COLO829 (cell line): ENCODE results near the gene SNAPIN.
A peak's percentile ranks its signal among the peaks of the same experiment; 100 is the strongest.
"Not testable (repeated sequence)": the region's sequence is repeated elsewhere in the genome, so short reads cannot be mapped to it uniquely, and the experiment has no call there.

ENCODE experiments used
- DNase-seq: peaks from one replicate; pipeline ENCODE4 v3.0.0; 2012; ENCODE audit warnings: low spot score

Gene SNAPIN

DNA sequence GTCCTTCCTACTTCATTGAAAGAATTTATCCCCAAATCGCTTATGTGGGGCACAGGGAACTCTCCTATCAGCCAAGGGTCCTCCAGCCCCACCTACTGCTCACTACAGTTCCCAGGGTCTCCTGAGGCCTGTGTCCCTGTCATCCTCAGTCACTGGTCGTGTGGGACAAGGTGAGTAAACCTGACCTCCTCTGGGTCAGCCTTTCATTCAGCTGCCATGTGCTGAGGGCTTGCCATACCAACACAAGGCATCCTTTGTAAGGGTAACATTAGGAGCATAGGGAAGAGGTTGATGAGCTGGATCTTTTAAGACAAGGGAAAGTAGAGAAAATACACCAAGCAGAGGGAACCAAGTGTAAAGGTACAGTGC, 11.2 kb upstream of the SNAPIN start:
- DNase-seq = peak; percentile 72

DNA sequence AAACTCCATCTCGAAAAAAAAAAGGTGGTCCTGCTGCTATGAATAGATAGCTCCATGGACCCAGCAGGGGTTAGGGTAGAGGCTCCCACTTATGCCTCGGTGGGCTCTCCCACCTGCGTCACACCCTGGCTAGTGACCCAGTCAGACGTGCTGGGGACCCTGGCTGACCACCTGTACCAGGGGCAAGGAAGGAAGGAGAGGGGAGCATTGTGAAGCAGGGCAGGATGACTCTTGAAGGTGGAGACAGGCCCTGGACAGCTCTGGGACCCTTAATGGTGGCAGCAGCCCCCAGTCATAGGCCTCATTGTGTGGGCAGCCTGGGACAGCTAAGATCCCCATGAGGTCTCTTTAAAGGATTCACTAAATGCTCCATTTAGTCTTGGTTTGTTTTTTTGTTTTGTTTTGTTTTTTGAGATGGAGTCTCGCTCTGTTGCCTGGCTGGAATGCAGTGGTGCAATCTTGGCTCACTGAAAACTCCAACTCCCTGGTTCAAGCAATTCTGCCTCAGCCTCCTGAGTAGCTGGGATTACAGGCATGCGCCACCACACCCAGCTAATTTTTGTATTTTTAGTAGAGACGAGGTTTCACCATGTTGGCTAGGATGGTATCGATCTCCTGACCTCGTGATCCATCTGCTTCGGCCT, 10.4 kb upstream of the SNAPIN start:
- DNase-seq = no peak

DNA sequence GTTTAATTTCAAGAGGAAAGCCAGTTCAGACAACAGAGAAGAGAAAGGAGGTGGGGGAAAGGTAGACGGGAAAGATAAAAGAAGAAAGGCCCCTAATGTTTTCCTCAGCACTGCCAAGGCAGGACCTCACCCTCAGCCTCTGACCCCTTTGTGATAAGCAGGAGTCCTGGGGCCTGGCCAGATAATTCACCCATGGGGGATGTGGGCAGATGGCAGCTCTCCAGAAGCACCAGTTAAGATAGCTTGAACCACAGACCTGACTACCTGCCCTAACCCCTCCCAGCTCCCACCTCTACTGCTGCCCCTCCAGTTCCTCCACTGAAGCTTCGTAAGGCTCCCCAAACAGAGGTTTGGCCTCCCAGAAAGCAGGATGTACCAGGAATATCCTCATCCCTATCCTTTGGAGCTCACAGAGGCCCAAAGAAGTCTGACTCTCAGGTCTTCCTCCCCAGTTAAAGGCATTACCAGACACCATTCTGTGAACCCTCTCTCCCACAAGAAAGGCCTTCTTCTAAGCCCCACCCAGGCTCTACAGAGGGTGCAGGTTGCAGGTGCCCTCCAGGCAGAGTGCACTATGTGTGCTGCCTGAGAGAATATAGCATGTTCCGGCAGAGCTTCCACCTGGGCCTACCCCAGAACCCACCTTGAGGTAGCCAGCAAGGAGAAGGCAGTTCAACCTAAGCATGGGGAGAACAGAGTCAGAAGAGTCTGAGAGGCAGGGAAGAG, 9.2 kb upstream of the SNAPIN start:
- no peak for DNase-seq

DNA sequence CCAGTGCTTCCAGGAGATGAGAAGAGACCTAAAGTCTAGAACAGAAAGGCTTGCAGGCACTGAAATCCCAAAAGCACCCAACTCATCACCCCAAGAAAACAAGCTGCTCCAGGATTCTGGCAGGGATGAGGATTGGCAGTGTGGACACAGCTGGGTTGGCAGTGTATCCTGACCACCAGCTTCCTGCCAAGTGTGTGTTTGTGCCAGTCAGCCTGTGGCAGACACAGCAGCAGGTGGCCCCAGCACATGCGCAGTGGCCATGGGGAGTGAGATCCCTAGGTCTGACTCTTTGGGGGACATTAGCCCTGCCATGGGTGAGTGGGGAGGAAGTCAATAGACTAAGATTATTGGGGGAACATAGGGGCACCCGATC, 8.7 kb upstream of the SNAPIN start:
- DNase-seq = no peak

DNA sequence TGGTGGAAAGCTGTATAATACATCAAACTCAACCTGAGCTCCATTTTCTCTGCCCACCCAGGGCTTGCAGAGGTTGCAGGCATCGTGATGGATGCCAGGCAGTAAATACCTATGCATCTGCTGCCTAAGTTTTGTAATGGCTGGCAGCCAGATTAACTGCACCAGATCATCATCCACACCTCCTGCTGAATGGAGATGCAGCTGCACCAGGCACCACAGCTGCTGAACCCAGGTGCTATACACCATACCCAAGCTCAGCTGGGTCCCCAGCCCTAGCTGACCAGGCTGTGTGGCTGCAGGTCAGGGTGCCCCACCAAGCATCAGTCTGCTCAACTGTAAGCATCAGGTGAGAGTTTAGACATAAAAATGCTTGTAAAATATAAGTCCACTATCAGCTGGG, 6.7 kb upstream of the SNAPIN start:
- no peak for DNase-seq

DNA sequence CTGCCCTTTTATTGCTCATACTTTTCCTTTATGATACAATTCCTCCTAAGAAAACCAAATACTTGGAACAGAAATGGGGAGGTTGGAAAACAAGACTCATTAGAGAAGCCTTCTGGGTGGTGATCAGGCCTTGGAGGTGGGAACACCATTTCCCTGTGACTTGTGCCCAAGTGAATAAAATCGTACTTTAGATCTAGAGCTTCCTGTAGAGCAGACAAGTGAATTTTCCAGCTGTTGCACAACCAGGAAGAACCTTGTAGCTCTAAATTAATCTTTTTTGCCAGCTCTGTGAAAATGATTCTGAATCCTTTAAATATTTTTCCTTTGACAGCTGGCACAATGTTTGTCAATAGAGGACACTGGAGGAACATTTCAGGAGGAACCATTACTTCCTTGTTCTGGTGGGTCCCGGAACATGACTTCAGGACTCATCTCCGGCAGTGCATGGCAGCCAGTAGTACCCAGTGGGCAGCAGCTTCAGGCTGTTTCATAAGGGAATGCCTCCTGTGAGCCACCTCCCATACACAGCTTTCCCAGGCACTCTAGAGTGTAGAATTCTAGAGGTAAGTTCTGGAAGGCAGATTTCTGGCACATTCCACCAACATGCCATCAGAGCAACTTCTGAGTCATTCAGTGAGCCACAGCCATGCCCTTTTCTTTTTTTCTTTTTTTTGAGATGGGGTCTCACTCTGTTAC, 5.5 kb upstream of the SNAPIN start:
- no peak for DNase-seq

DNA sequence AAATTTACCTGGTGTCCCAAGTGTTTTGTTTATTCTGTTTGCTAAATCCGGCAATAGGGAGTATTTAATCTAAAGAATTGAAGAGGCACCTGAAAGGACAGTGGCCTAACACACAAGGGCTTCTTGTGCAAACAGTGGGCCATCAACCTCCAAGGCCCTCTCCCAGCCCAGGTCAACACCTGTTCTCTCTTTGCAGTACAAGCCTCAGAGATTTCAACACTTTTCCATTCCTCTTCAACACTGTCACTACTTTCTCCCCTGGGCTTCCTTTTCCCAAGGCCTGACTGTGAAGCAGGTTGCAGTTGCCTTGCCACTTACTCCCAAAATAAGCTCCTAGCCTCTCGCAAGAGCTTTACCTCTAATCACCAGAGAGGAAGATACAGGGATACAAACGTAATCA, 3.2 kb upstream of the SNAPIN start:
- no peak for DNase-seq

DNA sequence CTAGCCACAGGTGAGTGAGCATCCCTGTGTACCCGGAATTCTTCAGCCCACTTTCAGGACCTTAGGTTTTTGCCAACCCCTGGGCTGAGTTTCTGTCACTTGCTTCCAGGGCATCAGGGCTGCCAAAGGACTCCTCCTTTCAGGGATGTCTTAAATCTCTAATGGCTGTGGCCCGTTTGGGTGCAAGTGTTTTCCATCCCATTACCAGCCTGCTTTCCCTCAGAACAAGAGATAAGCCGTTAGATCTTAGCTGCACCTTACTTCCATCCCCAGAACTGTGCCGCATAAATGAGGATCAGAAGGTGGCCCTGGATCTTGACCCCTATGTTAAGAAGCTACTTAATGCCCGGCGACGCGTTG, 652 bp downstream of the SNAPIN start:
- DNase-seq = no peak

DNA sequence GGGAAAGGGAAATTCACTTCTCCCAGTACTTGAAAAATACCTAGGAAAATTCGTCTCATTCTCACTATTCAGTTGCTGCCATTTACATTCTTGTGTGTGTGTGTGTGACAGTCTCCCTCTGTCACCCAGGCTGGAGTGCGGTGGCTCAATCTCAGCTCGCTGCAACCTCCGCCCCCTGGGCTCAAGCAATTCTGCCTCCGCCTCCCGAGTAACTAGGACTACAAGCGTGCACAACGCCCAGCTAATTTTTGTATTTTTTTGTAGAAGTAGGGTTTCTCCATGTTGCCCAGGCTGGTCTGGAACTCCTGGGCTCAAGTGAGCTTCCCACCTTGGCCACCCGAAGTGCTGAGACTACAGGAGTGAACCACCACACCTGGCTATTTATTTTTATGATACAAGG, 1.2 kb downstream of the SNAPIN start:
- no peak for DNase-seq

DNA sequence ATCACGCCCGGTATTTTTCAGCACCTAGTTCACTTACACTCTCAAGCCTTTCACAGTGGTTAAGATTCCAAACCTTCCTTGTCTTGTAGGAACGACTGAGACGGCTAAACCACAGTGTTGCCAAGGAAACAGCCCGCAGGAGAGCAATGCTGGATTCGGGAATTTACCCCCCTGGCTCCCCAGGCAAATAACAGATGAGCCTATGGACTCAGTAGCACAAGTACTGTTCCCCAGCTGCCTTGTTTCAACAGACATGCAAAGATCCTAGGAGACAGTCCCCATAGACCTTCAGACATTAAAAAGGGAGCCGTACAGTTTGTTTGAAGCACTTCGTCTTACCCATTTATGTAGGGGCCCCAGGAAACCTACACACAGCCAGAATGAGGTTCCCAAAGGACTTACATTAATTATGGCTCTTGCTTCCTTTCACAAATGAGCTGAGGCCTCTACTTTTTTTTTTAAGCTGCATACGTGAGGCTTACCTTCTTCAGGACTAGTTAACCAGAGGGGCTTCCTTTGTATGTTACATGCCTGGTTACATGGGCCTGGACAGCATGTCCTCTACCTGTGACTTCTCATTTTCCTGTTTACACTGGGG, 2.7 kb downstream of the SNAPIN start:
- no peak for DNase-seq

DNA sequence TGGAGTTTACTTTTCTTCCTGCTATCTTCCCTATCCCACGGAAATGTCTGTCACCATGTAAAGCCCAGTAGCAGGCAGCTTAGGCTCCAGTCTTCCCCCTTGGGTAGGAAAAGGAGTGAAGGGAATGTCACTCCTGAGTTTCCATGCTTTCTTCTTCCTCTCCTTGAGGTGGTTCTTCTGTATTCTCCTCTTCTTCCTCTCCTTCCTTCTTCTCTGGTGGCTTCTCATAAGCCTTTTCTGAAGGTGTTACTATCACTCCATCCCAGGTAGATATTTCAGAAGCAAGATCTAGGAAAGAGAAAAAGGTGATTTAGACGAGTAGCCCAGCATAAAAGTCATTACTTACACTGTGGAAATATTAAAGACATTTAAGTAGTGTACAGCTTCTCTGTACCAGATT, 3.8 kb downstream of the SNAPIN start:
- no peak for DNase-seq

DNA sequence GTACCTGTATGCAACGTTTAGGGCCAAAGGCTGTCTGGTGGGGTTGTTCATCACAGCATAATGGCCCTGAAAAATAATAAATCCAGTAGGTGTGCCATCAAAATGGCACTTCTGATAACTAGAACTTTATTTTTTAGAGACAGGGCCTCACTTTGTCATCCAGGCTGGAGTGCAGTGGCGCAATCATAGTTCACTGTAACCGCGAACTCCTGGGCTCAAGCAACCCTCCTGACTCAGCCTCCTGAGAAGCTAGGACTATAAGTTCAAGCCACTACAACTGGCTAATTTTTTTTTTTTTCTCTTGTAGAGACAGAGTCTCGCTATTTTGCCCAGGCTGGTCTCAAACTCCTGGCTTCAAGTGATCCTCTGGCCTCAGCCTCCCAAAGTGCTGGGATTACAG, 4.7 kb downstream of the SNAPIN start:
- no peak for DNase-seq

DNA sequence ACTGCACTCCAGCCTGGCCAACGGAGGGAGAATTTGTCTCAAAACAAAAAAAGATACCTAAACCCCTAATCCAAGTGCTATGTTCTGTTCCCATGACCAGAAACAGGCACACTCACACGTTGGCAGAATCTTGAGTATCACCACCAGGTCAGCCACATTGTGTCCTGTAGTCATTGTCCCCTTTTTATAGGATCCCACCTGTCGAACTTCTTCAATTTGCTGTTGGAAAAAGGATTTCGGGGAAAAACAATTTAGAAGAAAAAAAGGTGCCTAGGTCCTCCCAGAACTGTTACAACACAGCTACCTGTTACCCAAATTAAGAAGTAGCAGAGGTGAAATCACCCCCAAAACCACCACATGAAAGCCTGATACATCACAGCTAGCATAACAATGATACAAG, 8.9 kb downstream of the SNAPIN start:
- no peak for DNase-seq

DNA sequence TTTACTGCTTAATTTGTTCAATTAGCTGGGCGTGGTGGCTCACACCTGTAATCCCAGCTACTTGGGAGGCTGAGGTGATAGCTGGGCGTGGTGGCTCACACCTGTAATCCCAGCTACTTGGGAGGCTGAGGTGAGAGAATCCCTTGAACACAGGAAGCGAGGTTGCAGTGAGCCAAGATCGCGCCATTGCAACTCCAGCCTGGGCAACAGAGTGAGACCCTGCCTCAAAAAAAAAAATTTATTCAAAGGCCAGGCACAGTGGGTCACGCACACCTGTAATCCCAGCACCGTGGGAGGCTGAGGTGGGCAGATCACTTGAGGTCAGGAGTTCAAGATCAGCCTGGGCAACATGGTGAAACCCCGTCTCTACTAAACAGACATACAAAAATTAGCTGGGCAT, 10.2 kb downstream of the SNAPIN start:
- not testable (repeated sequence) for DNase-seq

DNA sequence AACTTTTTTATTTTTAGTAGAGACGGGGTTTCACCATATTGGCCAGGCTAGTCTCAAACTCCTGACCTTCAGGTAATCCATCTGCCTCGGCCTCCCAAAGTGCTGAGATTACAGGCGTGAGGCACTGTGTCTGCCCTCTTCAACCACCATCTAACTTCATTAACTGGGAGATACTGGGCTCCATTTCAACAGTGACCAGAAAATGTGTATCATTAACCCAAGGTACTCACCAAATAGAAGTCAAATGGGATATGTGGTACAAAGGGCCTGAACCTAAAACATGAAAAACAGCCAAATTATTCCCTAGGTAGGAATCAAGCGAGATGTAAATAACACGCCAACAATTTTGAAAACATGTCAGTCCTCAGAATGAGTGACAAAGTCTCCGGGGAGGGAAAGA, 11.1 kb downstream of the SNAPIN start:
- no peak for DNase-seq

DNA sequence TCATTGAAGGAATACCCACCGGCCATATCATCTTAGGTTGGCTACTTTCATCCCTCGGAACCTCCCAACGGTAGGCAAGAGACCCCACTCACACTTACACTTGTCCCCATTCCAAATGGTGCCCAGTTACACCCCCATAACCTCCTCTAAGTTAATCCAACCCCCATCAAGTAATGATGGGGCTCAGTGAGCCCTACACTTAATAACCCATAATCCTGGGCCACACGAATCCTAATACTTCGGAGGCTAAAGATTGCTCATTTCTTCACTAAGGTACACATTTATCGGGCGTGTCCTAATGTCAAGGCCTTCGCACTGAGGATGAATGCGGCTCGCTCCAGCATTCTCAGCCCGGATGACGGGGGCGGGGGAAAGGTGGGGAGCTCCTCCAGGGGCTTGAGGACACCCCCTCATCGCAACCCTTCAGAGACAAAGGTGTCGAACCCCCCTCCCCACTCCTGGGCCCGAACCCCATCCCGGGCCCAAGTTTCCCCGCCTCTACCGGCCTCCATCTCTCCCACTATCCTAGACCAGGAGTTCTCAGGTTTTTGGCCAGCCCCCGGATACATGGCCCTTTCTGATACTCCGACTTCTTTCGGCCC, 11.9 kb downstream of the SNAPIN start:
- DNase-seq = no peak

DNA sequence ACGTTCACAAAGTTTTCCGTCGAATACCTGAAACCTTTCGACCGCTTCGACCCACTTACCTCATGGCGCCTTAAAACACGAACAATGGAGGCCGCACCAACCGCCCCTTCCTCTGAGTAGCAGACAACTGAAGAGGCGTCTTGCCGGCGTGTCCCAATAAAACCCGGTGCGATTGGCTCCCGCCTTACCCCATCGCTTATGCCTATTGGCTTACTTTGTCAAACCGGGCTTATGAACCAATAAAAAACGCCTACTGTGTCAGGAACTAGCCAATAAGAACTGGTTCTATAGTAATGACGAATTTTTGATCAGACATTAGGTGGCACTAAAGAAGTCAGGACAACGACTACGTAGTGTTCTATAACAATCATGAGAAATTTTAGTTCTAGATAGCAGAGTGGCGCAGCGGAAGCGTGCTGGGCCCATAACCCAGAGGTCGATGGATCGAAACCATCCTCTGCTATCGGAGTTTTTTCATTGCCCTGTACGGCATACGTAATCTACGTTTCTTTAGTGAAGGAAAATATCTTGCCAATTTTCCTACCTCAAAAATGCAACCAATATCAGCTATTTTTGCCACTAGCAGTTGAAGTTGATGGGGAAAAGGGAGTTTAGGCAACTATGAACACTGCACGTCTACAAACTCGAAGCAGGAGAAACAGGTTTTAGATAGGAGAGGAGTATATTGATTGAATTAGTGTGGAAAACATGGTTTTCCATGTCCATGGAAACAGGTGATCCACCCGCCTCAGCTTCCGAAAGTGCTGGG, 12.5 kb downstream of the SNAPIN start, which contains the start of gene ILF2:
TSS of gene ILF2 (minus strand) at position 135 of the 769 bp plus-strand sequence. CDS start at position 64, 71 bp downstream.
- DNase-seq = peak; percentile 100

DNA sequence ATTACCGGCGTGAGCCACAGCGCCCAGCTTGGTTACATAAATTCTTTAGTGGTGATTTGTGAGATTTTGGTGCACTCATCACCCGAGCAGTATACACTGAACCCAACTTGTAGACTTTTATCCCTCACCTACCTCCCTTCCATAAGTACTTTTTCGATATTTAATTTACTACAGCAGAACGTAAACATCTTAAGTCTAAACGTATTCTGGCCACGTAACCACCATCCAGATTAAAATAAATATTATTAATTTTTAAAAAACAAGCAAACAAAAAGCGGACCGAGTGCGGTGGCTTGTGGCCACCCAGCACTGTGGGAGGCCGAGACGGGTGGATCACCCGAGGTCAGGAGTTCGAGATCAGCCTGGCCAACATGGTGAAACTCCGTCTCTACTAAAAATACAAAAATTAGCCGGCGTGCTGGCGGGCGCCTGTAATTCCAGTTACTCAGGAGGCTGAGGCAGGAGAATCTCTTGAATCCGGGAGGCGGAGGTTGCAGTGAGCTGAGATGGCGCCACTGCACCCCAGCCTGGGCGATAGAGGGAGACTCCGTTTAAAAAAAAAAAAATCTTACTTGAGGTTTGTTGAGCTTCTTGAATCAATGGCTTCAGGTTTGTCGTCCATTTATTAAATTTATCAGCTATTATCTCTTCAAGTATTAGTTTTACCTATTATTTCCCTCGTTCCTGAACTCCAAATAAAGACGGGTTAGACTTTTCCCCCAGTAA, 13.3 kb downstream of the SNAPIN start:
- not testable (repeated sequence) for DNase-seq

DNA sequence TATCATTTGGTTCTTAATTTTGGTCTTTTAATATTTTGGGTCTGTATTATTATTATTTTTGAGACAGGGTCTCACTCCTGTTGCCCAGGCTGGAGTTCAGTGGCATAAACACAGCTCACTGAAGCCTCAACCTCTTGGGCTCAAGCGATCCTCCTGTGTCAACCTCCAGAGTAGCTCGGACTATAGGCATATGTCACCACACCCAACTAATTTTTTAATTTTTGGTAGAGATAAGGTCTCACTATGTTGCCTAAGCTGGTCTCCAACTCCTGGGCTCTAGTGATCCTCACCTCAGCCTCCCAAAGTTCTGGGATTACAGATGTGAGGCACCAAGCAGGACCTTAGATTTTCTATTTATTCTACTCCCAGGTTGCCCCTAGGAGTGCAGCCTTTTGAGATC, 15.0 kb downstream of the SNAPIN start:
- no peak for DNase-seq

DNA sequence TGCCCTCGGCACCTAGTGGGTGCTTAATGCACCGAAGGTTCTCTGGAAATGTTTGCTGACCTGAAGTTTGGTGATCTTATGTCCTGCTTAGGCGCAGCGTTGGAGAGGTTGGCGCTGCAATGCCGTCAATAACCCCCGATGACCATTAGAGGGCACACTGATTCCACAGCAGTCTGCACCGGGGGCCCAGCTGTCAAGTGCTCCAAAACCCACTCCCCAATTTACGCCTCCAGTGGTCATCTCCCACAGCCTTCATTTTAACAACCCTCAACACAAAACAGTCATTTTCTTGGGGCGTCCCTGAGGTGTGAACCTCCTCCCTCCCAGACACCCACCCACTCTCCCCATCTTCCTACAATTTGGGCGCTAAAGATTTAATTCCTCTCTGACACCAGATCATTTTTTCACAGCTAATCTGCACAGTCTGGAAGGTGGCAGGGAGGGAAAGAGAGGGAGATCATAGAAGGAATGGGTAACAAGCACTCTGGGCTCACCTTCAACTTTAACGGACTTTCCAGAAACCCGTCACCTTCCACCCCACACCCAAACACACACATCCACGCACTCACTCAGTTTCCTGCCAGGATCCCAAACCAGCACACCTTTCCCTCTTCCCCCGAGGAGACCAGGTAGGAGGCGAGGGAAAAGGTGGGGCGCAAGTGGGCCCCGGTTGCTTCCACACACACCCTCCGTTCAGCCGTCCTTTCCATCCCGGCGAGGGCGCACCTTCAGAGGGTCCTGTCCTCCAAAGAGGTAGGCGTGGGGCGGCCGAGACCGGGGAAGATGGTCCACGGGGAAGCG, 19.4 kb downstream of the SNAPIN start:
- DNase-seq = peak; percentile 53
